ENCODE measurements around the gene DNAAF5.

The DNAAF5 gene

GRCh38 chr7:822692-823276 lies 96.3 kb downstream of the DNAAF5 start:
- no peak for TF ChIP-seq CTCF (IDR thresholded peaks at IDR 0.05; ENCODE audit: insufficient read depth, low read depth, low read length, missing control alignments)
- H3K4me3 ChIP-seq (ENCODE audit: low read length), result no peak overlapping the region
- no peak for DNase-seq (ENCODE audit: low read depth)

- TF ChIP-seq CTCF (IDR thresholded peaks at IDR 0.05; ENCODE audit: insufficient read depth, low read depth, low read length, missing control alignments), result no peak
- no peak for DNase-seq (ENCODE audit: low read depth)
- no peak overlapping the region for H3K4me3 ChIP-seq (ENCODE audit: low read length)
These were observed 97.2 kb downstream of the DNAAF5 start for GRCh38 chr7:823649-824048.

GRCh38 chr7:824081-824480 lies 97.6 kb downstream of the DNAAF5 start:
- no peak for TF ChIP-seq CTCF (IDR thresholded peaks at IDR 0.05; ENCODE audit: insufficient read depth, low read depth, low read length, missing control alignments)
- DNase-seq (ENCODE audit: low read depth), result no peak
- no peak overlapping the region for H3K4me3 ChIP-seq (ENCODE audit: low read length)

- no peak overlapping the region for H3K4me3 ChIP-seq (ENCODE audit: low read length)
- DNase-seq (ENCODE audit: low read depth), result no peak
- TF ChIP-seq CTCF (IDR thresholded peaks at IDR 0.05; ENCODE audit: insufficient read depth, low read depth, low read length, missing control alignments), result no peak
These were observed 98.2 kb downstream of the DNAAF5 start for GRCh38 chr7:824664-825063.

GRCh38 chr7:825386-825785 lies 98.9 kb downstream of the DNAAF5 start:
- no peak for DNase-seq (ENCODE audit: low read depth)
- H3K4me3 ChIP-seq (ENCODE audit: low read length), result no peak overlapping the region
- no peak for TF ChIP-seq CTCF (IDR thresholded peaks at IDR 0.05; ENCODE audit: insufficient read depth, low read depth, low read length, missing control alignments)

GRCh38 chr7:826230-826917 lies 99.9 kb downstream of the DNAAF5 start:
- no peak overlapping the region for H3K4me3 ChIP-seq (ENCODE audit: low read length)
- no peak for TF ChIP-seq CTCF (IDR thresholded peaks at IDR 0.05; ENCODE audit: insufficient read depth, low read depth, low read length, missing control alignments)
- DNase-seq (ENCODE audit: low read depth), result no peak

All from epithelial cell of esophagus (primary cell).